Measurements from ENCODE around the gene MAPK14.

DNA sequence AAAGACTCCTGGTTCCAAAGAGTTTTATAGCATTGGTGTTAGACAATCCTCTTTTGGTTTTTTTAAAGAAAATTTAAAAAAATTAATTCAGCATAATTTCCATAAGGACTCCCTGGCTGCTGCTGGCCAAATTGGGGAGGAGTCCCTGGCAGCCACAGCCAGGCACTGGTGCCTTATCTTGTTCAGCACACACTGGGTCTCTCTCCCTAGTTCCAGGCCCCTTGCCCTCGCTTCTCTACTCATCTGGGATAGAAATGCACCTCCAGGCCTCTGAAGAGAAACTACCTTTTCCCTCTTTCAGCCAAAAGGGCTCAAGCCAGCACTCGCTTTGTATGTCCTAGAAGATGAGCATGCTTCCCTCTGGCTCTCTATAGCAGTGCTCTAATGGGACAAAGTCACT, 89.3 kb downstream of the MAPK14 start:
- TF ChIP-seq, protein P1, sequence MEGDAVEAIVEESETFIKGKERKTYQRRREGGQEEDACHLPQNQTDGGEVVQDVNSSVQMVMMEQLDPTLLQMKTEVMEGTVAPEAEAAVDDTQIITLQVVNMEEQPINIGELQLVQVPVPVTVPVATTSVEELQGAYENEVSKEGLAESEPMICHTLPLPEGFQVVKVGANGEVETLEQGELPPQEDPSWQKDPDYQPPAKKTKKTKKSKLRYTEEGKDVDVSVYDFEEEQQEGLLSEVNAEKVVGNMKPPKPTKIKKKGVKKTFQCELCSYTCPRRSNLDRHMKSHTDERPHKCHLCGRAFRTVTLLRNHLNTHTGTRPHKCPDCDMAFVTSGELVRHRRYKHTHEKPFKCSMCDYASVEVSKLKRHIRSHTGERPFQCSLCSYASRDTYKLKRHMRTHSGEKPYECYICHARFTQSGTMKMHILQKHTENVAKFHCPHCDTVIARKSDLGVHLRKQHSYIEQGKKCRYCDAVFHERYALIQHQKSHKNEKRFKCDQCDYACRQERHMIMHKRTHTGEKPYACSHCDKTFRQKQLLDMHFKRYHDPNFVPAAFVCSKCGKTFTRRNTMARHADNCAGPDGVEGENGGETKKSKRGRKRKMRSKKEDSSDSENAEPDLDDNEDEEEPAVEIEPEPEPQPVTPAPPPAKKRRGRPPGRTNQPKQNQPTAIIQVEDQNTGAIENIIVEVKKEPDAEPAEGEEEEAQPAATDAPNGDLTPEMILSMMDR (conservative IDR thresholded peaks at IDR 0.05 in 1 of 2, IDR thresholded peaks at IDR 0.05 in 1 of 2; ENCODE audit: low read depth in 1 of 2, low read length in 2 of 2), result no peak
- no peak for TF ChIP-seq EZH2 (IDR thresholded peaks at IDR 0.05; ENCODE audit: low read length, missing control alignments)

Data from fibroblast of lung (primary cell).